GM21526 (cell line): Measurements from ENCODE around the gene CCDC188.

Source experiments
- ATAC-seq: cut with Tn5 transposase; IDR thresholded peaks from one replicate; pipeline ENCODE4 v1.9.1; 2021; ENCODE audit warnings: moderate library complexity; ENCODE audit not compliant: unreplicated experiment, low FRiP score

The CCDC188 gene

GRCh38 chr22:20135806-20136602 is 14.9 kb downstream of the CCDC188 start:
- ATAC-seq, result no peak

GRCh38 chr22:20135265-20135664 is 15.6 kb downstream of the CCDC188 start:
- no peak for ATAC-seq

DNA sequence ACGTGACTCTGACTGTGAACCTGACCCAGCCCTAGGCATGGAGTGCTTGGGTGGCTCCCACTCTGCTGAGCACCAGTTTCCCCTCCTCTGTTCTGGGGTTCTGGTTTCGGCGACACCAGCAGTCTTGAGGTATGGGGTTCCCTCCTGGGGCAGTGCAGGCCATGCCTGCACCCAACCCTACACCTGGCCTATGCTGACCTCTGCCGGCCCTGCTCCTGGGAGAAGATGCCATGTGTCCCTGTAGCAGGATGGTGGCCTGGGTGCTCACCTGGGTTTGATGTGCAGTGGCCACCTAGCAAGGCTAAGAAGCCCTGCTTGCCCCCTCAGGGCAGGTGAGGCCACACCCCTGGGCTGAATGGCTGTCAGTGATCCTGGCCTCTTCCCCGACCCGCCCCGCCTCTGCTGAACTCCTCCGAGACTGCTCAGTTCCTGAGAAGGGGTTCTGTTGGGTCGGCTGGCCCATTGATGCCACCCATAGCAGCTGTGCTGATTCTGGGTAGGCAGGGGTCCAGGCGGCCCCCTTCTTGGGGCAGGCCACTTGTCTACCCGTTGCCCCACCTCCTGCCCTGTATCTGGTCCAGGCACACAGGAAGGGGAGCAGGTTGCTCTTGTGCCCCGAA is 16.8 kb downstream of the CCDC188 start:
- no peak for ATAC-seq

DNA sequence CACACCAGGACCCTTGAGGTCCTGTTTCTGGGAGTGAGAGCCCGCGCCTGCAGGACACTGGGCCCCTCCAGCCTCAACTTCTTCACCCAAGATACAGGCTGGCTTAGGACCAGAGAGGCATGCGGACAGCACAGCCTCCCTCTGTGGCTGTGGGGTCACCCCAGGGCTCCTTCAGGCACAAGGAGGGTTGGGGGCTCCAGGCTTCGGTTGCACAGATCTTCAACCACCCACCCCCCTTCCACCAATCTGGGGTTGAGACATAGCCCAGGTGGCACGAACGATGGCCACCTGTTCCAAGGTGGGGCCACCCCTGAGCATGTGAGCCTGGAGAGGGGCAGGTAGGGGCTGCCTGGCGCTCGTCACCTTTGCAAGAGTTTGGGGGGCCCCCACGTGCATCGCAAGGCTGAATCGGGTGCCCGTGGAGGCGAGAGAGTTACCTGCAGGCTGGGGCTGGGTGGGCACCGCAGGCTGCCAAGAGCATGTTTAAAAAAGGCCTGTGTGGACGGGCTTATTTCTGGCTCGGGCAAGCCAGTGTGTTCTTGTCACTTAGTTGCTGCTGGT is 18.1 kb downstream of the CCDC188 start:
- no peak for ATAC-seq

GRCh38 chr22:20131859-20132685 is 18.8 kb downstream of the CCDC188 start:
- ATAC-seq, result no peak

DNA sequence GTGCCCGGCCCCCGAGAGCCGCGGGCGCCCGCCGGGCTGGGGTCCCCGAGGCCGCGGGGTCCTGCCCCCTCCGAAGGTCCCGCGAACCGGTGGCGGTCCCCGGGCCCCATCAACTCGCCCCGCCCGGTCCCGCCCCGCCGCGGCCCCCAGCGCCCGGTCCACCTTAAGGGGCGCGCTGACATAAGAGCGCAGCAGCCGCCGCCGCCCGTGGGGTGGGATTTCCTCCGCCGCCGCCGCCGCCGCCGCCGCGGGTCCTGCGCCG is 19.3 kb downstream of the CCDC188 start, which contains the start of gene ZDHHC8:
Gene ZDHHC8 (plus strand): TSS at position 208 of the 262 bp plus-strand sequence. CDS start 144 bp downstream, outside the sequence.
- no peak for ATAC-seq

GRCh38 chr22:20130731-20131596 is 19.9 kb downstream of the CCDC188 start:
- ATAC-seq, result no peak

DNA sequence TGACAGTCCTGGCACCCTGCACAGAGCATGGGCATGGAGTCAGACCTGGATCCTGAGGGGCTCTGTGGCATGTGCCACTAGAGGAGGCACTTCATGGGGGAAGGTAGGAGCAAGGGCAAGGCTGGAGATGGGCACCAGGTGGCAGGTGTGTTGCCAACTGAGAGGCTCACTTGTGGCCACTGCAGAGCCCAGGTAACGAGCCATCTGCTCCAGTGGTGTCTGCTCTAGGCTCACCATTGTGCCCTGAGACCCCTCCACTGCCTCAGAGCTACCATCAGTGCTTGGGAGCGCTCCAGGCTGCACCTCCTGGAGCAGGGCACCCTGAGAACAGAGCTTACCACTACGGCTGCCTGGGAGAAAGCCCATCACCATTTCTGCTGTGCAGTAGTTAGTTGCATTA is 20.5 kb downstream of the CCDC188 start:
- no peak for ATAC-seq

GRCh38 chr22:20129747-20130014 is 21.2 kb downstream of the CCDC188 start:
- ATAC-seq, result no peak

DNA sequence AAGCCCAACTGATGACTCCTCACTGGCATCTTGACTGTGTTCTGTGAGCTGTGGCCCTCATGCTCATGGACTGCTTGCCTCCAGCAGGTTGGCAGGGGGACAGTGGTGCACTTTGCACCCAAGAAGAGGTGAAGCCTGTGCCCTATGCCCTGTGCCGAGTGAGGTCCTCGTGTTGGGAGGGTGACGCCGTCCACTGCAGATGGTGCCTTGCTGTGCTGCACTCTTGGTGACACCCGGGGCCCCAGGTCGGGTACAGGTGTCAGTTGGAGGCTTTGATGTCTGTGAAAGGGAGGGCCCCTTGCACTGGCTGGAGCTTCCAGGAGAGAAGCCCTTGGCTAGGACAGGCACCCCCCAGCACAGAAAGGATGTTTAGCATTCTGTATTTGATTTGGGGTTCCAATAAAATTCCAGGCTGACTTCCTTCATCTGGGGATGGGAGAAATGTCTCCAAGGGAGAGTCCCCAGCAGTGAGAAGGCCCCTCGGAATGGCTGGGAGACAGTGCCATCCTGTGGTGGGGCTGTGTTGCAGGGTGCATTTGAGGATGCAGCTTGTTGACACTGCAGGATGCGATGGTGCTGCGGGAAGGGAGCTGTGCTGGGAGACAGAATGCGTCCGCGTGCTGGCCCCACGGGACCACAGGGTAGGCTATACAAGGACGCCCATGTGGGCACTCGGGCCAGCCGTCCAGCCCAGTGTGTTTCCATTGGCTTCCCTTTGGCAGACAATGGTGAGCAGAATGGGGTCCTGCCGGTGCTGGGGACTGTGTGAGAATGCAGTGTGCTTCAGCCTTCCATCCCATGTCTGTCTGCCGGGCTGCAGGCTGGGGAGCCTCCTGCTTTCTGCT is 21.7 kb downstream of the CCDC188 start:
- no peak for ATAC-seq

DNA sequence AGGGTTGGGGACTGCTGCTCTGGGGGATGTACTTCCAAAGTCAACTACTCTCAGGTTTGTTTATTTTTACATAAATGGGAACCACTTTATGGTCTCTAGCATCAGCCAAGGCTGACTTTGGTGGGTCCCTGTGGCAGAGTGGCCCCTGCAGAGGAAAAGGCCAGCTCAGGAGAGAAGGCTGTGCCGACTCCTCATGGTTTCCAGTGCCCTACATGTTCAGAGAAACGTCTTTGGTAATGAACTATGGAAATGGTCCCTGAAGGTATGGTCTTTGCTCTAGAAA is 22.3 kb downstream of the CCDC188 start:
- no peak for ATAC-seq

DNA sequence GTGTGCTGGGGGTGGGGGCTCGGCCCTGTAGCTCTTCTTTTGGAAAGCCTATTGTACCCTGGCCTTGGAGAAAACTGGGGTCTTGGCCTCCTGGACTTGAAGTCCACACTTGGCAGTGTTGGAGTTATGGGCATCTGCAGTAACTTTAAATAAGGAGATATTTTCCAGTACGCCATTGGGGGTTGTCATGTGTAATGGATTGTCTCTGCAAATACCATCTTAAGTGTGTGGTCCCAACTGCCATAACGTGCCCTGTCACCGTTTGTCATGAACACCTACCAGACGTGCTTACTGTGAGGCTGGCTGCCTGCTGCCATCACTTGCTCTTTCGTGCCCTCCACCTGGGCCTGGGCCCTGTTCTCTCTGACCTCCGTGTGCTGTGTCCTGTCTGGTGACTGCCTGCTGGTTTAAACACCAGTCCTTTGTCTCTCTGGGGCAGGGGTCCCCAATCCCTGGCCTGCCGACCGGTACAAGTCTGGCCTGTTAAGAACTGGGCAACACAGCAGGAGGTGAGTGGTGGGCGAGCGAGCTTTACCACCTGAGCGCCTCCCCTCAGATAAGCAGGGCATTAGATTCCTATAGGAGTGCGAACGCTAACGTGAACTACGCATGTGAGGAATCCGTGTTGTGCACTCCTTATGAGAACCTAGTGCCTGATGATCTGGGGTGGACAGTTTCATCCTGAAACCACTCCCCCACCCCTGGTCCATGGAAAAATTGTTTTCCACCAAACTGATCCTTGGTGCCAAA is 22.8 kb downstream of the CCDC188 start:
- no peak for ATAC-seq

- ATAC-seq, result no peak
Observed at GRCh38 chr22:20127318-20127868, 23.5 kb downstream of the CCDC188 start.

GRCh38 chr22:20126284-20127029 is 24.4 kb downstream of the CCDC188 start:
- no peak for ATAC-seq

DNA sequence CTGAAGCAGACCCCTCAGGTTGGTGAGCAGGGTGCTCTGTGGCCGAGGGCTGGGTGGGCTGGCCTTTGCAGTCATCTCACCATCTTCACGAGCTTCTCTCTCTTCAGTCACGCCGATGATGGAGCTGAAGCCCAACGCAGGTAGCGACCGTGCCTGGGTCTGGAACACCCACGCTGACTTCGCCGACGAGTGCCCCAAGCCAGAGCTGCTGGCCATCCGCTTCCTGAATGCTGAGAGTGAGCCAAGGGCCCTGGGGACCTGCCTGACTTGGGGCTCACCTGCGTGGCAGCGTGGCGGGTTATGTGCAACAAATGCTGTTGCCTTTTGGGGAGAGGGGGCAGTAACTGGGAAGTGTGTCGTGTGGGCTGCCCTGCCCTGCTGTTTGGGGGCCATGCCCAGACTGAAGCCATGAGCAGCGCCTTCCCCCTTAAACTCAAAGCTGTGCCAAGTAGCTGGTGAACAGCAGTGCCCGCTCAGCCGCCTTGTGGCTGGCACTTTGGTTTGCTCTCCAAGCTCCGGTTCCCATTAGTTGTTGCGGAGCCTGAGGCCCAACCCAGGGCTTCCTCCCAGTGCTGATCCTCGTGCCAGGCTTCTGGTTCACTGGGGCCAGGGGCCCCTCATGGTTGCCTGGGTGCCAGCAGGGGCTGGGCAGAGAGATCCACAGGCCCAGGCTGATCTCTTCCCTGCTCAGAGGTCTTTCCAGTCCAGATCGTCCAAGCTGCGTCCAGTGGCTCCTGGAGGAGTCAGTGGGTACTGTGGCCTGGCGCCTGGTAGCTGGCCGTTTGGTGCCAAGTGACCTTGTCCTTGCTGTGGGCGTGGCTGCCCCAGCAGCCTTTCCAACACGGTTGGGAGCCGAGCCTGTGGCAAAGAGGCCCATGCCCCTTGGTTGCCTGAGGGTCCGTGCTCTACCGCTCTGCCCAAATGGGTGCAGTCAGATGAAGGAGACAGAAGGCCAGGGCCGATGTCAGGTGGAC is 25.4 kb downstream of the CCDC188 start:
- ATAC-seq, result no peak

GRCh38 chr22:20124083-20124787 is 26.6 kb downstream of the CCDC188 start:
- no peak for ATAC-seq
